Ectodermal cell (in vitro differentiated cells): ENCODE results near the gene MRPL21.

Experiments
- H3K27ac ChIP-seq: 2 replicates; pipeline ENCODE4 v1.7.0; 2013; ENCODE audit warnings: mild to moderate bottlenecking, low read depth, low read length; ENCODE audit not compliant: insufficient read depth, poor library complexity, severe bottlenecking
- H3K27me3 ChIP-seq: 2 replicates; pipeline ENCODE4 v1.7.0; 2013; ENCODE audit warnings: mild to moderate bottlenecking, low read length; ENCODE audit not compliant: insufficient read depth, control insufficient read depth, poor library complexity, severe bottlenecking
- H3K36me3 ChIP-seq: one replicate; pipeline ENCODE4 v1.7.0; 2013; ENCODE audit warnings: low read length; ENCODE audit not compliant: control insufficient read depth, insufficient read depth
- H3K4me1 ChIP-seq: one replicate; pipeline ENCODE4 v1.7.0; 2013; ENCODE audit warnings: low read length; ENCODE audit not compliant: control insufficient read depth, insufficient read depth
- H3K4me3 ChIP-seq: 2 replicates; pipeline ENCODE4 v1.7.0; 2013; ENCODE audit warnings: low read depth, low read length, control low read depth; ENCODE audit not compliant: insufficient read depth
- H3K9me3 ChIP-seq: 2 replicates; pipeline ENCODE4 v1.7.0; 2013; ENCODE audit warnings: mild to moderate bottlenecking, low read length, moderate library complexity; ENCODE audit not compliant: control insufficient read depth
- WGBS, 2 experiments: methylation state at CpG; one replicate each; pipeline ENCODE4 v1.1.7; 2013; ENCODE audit warnings: missing lambda C conversion rate in 2 of 2; 5-methylcytosine and 5-hydroxymethylcytosine counted together

The MRPL21 gene

GRCh38 chr11:68941324-68942094, 37.9 kb upstream of the MRPL21 start:
- H3K27ac ChIP-seq = no peak overlapping the region
- no peaks in the 10 kb centered on the region for H3K9me3 ChIP-seq
- no peaks in the 10 kb centered on the region for H3K4me1 ChIP-seq
- H3K36me3 ChIP-seq = peaks cover 23% of the 10 kb centered on the region
- WGBS, 2 experiments = 93 to 97% methylated on average over 18 of the region's 18 CpGs
- H3K27me3 ChIP-seq = no peaks in the 10 kb centered on the region
- H3K4me3 ChIP-seq = no peak overlapping the region

GRCh38 chr11:68940651-68941323, 37.2 kb upstream of the MRPL21 start:
- H3K36me3 ChIP-seq = peaks cover 25% of the 10 kb centered on the region
- H3K9me3 ChIP-seq = no peaks in the 10 kb centered on the region

GRCh38 chr11:68939583-68940555, 36.2 kb upstream of the MRPL21 start:
- H3K27me3 ChIP-seq = no peaks in the 10 kb centered on the region
- no peak overlapping the region for H3K27ac ChIP-seq
- no peak overlapping the region for H3K4me3 ChIP-seq
- WGBS, 2 experiments = 92% methylated on average over 33 of the region's 33 CpGs
- no peaks in the 10 kb centered on the region for H3K4me1 ChIP-seq
- no peaks in the 10 kb centered on the region for H3K9me3 ChIP-seq
- peaks cover 25% of the 10 kb centered on the region for H3K36me3 ChIP-seq

More at GRCh38 chr11:68940651-68941323, 37.2 kb upstream of the MRPL21 start:
- Histone ChIP-seq H3K27ac (no peak overlapping the region), H3K4me1 (no peaks in the 10 kb centered on the region), H3K27me3 (no peaks in the 10 kb centered on the region), H3K4me3 (no peak overlapping the region)
- 90 to 93% methylated on average over 20 of the region's 20 CpGs for WGBS, 2 experiments

DNA sequence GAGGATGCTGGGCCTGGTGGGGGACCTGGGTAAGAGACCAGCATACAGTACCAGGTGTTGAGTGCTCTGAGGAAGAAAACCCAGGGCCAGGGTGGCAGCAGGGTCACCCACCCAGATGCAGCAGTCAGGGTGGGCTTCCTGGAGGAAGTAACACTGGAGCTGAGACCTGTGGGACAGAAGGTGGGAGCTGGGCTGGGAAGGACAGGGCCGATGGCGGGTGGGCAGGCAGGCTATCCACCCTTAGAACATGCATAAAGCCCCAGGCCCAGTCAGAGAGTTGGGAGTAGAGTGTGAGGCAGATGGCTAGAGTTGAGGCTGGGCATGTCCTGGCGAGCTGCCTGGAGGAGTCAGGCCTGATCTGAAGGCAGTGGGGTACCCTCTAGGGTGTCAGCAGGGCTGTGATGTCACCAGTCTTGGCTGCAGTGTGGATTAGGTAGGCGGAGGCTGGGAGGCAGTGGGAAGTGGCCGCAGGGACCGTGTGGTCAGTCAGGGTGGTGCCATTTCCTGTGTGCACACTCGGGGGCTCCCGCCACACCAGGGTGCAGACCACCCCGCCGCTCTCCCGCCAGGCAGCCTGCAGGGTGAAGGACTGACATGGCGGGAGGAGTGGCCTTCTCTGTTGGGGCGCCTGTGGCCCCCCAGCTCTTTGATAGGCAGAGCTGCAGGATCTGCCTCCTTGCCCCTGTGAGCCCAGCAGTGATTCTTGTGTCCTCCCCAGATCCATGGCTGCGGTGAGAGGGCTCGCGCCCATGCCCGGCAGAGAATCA, 35.4 kb upstream of the MRPL21 start:
- no peak overlapping the region for H3K4me3 ChIP-seq
- no peaks in the 10 kb centered on the region for H3K9me3 ChIP-seq
- WGBS, 2 experiments = 89 to 91% methylated on average over 17 of the region's 17 CpGs
- no peaks in the 10 kb centered on the region for H3K27me3 ChIP-seq
- H3K36me3 ChIP-seq = peaks cover 25% of the 10 kb centered on the region
- no peaks in the 10 kb centered on the region for H3K4me1 ChIP-seq
- no peak overlapping the region for H3K27ac ChIP-seq

DNA sequence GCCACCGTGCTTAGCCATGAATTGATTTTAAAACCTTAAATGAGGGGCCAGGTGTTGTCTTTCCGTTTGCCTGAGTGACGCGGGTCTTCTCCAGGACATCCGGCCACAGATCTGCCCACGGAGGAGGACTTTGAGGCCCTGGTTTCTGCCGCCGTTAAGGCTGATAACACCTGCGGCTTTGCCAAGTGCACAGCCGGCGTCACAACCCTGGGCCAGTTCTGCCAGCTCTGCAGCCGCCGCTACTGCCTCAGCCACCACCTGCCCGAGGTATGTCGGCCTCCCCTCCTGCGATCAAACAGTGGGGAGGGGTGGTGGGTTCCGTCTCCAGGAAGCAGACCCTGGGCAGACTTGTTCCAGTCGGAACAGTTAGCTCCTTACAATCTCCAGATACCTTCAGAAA, 34.5 kb upstream of the MRPL21 start:
- Histone ChIP-seq H3K27me3 (no peaks in the 10 kb centered on the region), H3K4me1 (no peaks in the 10 kb centered on the region), H3K27ac (no peak overlapping the region), H3K9me3 (no peaks in the 10 kb centered on the region), H3K36me3 (peaks cover 25% of the 10 kb centered on the region), H3K4me3 (no peak overlapping the region)
- WGBS, 2 experiments = 91 to 94% methylated on average over 18 of the region's 18 CpGs

GRCh38 chr11:68936676-68937620, 33.3 kb upstream of the MRPL21 start:
- H3K36me3 ChIP-seq = peaks cover 25% of the 10 kb centered on the region
- H3K27me3 ChIP-seq = no peaks in the 10 kb centered on the region
- H3K9me3 ChIP-seq = no peaks in the 10 kb centered on the region
- no peak overlapping the region for H3K4me3 ChIP-seq
- H3K27ac ChIP-seq = no peak overlapping the region
- 93 to 95% methylated on average over 29 of the region's 29 CpGs for WGBS, 2 experiments
- no peaks in the 10 kb centered on the region for H3K4me1 ChIP-seq

DNA sequence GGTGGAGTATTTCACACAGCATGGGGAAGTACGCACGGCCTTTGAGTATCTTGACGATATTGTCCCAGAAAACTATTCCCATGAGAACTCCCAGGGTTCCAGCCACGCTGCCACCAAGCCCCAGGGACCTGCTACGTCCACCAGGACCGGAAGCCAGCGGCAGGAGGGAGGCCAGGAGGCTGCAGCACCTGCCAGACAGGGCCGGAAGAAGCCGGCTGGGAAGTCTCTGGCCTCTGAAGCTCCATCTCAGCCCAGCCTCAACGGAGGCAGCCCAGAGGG, 32.7 kb upstream of the MRPL21 start:
- H3K27ac ChIP-seq = no peak overlapping the region
- WGBS, 2 experiments = 96% methylated on average over 10 of the region's 10 CpGs
- peaks cover 25% of the 10 kb centered on the region for H3K36me3 ChIP-seq
- no peak overlapping the region for H3K4me3 ChIP-seq
- no peaks in the 10 kb centered on the region for H3K4me1 ChIP-seq
- H3K27me3 ChIP-seq = no peaks in the 10 kb centered on the region
- H3K9me3 ChIP-seq = no peaks in the 10 kb centered on the region

GRCh38 chr11:68935516-68936357, 32.1 kb upstream of the MRPL21 start:
- no peaks in the 10 kb centered on the region for H3K4me1 ChIP-seq
- H3K27me3 ChIP-seq = no peaks in the 10 kb centered on the region
- no peaks in the 10 kb centered on the region for H3K9me3 ChIP-seq
- no peak overlapping the region for H3K4me3 ChIP-seq
- 96 to 97% methylated on average over 29 of the region's 29 CpGs for WGBS, 2 experiments
- H3K36me3 ChIP-seq = peaks cover 25% of the 10 kb centered on the region
- no peak overlapping the region for H3K27ac ChIP-seq
